SIG-M5 (cell line): ENCODE data around the gene OPCML.

Experiments
- DNase-seq: peaks from one replicate; lab custom pipeline; 2025; lab: John Stamatoyannopoulos, UW

The OPCML gene

GRCh38 chr11:132555617-132556016 lies 976.7 kb downstream of the OPCML start:
- DNase-seq: no peak

GRCh38 chr11:132551016-132551415 lies 981.3 kb downstream of the OPCML start:
- no peak for DNase-seq

- no peak for DNase-seq
Observed at GRCh38 chr11:132549561-132549960, 982.7 kb downstream of the OPCML start.

- no peak for DNase-seq
Observed at GRCh38 chr11:132549001-132549400, 983.3 kb downstream of the OPCML start.

GRCh38 chr11:132544007-132544406 lies 988.3 kb downstream of the OPCML start:
- no peak for DNase-seq

GRCh38 chr11:132541794-132542193 lies 990.5 kb downstream of the OPCML start:
- DNase-seq: no peak

GRCh38 chr11:132540581-132540980 lies 991.7 kb downstream of the OPCML start:
- DNase-seq: no peak

- DNase-seq: no peak
Observed at GRCh38 chr11:132539590-132540368, 992.5 kb downstream of the OPCML start.

GRCh38 chr11:132538642-132539041 lies 993.7 kb downstream of the OPCML start:
- no peak for DNase-seq

- no peak for DNase-seq
Observed at GRCh38 chr11:132535830-132536229, 996.5 kb downstream of the OPCML start.

- no peak for DNase-seq
Observed at GRCh38 chr11:132531921-132532320, 1000.4 kb downstream of the OPCML start.

- DNase-seq: no peak
Observed at GRCh38 chr11:132528181-132528580, 1004.1 kb downstream of the OPCML start.

- DNase-seq: no peak
Observed at GRCh38 chr11:132523929-132524328, 1008.4 kb downstream of the OPCML start.

- no peak for DNase-seq
Observed at GRCh38 chr11:132520199-132520598, 1012.1 kb downstream of the OPCML start.

GRCh38 chr11:132519241-132519815 lies 1013.0 kb downstream of the OPCML start:
- DNase-seq: no peak

- DNase-seq: no peak
Observed at GRCh38 chr11:132504501-132505041, 1027.7 kb downstream of the OPCML start.

- no peak for DNase-seq
Observed at GRCh38 chr11:132501356-132501755, 1030.9 kb downstream of the OPCML start.

- DNase-seq: no peak
Observed at GRCh38 chr11:132499661-132500060, 1032.6 kb downstream of the OPCML start.

GRCh38 chr11:132496341-132496740 lies 1036.0 kb downstream of the OPCML start:
- no peak for DNase-seq

GRCh38 chr11:132493801-132494200 lies 1038.5 kb downstream of the OPCML start:
- no peak for DNase-seq

GRCh38 chr11:132490978-132491377 lies 1041.3 kb downstream of the OPCML start:
- no peak for DNase-seq

- DNase-seq: no peak
Observed at GRCh38 chr11:132486060-132486459, 1046.2 kb downstream of the OPCML start.

- no peak for DNase-seq
Observed at GRCh38 chr11:132475026-132475425, 1057.3 kb downstream of the OPCML start.
